BLaER1 treated with 17β-estradiol and CSF1 and Interleukin-3, amounts not matched to agents 10 nM and 100 nM (cell line): Measurements from ENCODE around the gene SLFNL1.

ENCODE experiments used
- H3K27ac ChIP-seq, 11 experiments: shearing (Covaris generic); formaldehyde crosslinking; 2 replicates each; pipeline ENCODE4 v1.8.1; 2022
- H3K27me3 ChIP-seq, 11 experiments: shearing (Covaris generic); formaldehyde crosslinking; 2 replicates each; pipeline ENCODE4 v1.8.1; 2022
- H3K36me3 ChIP-seq, 11 experiments: shearing (Covaris generic); formaldehyde crosslinking; 2 replicates each; pipeline ENCODE4 v1.8.1; 2022
- H3K4me1 ChIP-seq, 10 experiments: shearing (Covaris generic); formaldehyde crosslinking; 2 replicates each; pipeline ENCODE4 v1.8.1; 2022
- H3K4me2 ChIP-seq, 11 experiments: shearing (Covaris generic); formaldehyde crosslinking; 2 replicates each; pipeline ENCODE4 v1.8.1; 2022
- H3K4me3 ChIP-seq, 10 experiments: shearing (Covaris generic); formaldehyde crosslinking; 2 replicates each; pipeline ENCODE4 v1.8.1; 2022
- H3K9ac ChIP-seq, 11 experiments: shearing (Covaris generic); formaldehyde crosslinking; 2 replicates each; pipeline ENCODE4 v1.8.1; 2022
- H3K9me3 ChIP-seq, 11 experiments: shearing (Covaris generic); formaldehyde crosslinking; replicated peaks in 1 of 11; 2 replicates each; pipeline ENCODE4 v1.8.1; 2022
- H4K20me1 ChIP-seq, 11 experiments: shearing (Covaris generic); formaldehyde crosslinking; 2 replicates each; pipeline ENCODE4 v1.8.1; 2022
- Cebpa-rat ChIP-seq, 11 experiments: shearing (Covaris generic); IDR thresholded peaks; 2 replicates each; pipeline ENCODE4 v1.8.1; 2022

Gene SLFNL1

DNA sequence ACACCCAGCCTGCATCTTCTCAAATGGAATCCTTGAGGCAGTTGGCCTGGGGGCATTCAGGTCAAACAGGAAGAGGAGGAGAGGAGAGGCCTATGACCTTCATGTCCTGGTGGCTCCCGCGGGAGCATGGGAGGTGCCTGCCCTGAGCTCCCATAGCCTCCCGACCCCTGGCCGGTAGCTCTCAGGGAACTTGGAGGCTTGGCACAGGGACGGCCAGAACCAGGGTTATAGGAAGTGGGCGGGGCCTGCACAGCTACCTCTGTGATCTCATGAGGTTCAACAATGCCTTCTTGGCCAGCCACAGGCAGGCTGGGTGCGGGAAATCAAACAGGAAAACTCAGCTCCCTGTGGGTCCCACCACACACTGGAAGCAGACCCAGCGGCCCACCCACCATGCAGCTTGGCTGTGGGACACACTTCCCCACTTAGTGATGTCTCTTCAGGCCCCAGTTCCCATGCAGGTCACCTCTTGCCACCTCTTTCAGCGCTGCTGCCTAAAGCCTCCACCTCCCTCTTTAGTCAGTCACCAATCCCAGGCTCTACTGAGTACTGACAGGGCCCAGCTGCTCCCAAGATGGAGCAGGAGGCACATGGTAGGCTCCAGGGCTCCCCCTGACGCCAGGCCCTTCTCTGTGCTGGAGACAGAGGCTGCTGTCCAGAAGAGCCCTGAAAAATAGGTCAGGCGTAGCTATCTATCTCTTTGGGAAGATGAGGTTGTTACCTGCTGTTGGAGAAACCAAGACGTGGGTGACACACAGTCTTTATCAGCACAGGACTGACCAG, at the start of gene SLFNL1:
Gene SLFNL1, minus strand, starts transcription at position 200 of the 783 bp plus-strand sequence. CDS start 1,065 bp downstream, outside the sequence.
- H3K4me3 ChIP-seq, result no peak within 1 kb of the TSS; a peak in 1 of 20 replicates
- H3K27ac ChIP-seq, result peak within 1 kb of the TSS in 9 of 11 experiments; percentile 10 to 70 (median 48); a peak in 16 of 22 replicates

DNA sequence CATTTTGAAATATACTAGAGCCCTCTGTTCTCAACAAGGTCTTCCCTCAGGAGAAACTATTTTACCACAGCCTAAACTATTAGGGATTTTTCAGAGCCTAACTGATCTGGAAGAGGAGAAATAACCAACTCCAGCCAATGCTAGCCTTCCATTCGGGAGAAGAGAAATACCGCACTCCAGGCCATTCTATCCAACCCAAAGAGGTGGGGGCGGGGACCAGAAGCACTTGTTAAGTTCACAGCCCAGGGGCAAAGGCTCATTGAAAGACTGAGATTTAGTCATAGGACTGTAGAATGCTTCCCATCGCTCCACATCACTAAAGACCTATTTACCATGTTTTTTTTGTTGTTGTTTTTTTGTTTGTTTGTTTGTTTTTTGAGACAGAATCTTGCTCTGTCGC, 35.4 kb upstream of the SLFNL1 start:
- Histone ChIP-seq H4K20me1 (no peaks in the 10 kb centered on the region), H3K4me1 (peaks cover 0 to 12% (median 9%) of the 10 kb centered on the region in 10 experiments; a peak in 12 of 20 replicates), H3K27ac (no peak overlapping the region), H3K9me3 (peaks cover 0 to 24% (median 9%) of the 10 kb centered on the region in 11 experiments; a peak in 9 of 22 replicates), H3K27me3 (no peaks in the 10 kb centered on the region), H3K9ac (no peak overlapping the region), H3K4me3 (no peak overlapping the region), H3K36me3 (peaks cover 53 to 100% (median 96%) of the 10 kb centered on the region in 11 experiments), H3K4me2 (no peak overlapping the region)
- no peak for TF ChIP-seq Cebpa-rat (IDR thresholded peaks at IDR 0.05)

More for the DNA sequence above, at the start of gene SLFNL1:
- H3K9ac ChIP-seq, result peak within 1 kb of the TSS in 6 of 11 experiments; percentile 9 to 56 (median 46); a peak in 10 of 22 replicates
- H3K36me3 ChIP-seq, result peaks cover 7 to 65% (median 42%) of the 10 kb centered on the region in 11 experiments; a peak in 20 of 22 replicates
- no peak for TF ChIP-seq Cebpa-rat (IDR thresholded peaks at IDR 0.05)
- no peaks in the 10 kb centered on the region for H3K9me3 ChIP-seq
- H3K4me2 ChIP-seq, result peak within 1 kb of the TSS; percentile 38 to 89 (median 82)
- H3K27me3 ChIP-seq, result no peaks in the 10 kb centered on the region
- H3K4me1 ChIP-seq, result peaks cover 31 to 77% (median 64%) of the 10 kb centered on the region in 10 experiments
- peaks cover 0 to 48% (median 25%) of the 10 kb centered on the region in 11 experiments; a peak in 11 of 22 replicates for H4K20me1 ChIP-seq

DNA sequence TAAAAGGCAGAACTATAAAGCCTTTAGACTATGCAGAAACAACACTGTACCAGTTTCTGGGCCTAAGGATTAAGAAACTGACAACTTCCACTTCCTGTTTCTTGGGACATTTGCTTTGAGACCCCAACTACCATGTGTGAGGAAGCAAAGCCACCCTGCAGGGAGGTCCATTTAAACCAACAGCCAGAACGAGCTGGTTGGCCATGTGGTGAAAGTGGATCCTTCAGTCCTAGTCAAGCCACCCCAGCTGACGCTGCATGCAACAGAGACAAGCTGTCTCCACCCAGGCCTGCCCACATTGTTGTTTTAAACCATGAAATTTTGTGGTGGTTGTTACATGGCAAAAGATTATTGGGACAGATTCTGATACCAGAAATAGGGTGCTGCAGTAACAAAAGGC, 31.8 kb upstream of the SLFNL1 start:
- no peak for TF ChIP-seq Cebpa-rat (IDR thresholded peaks at IDR 0.05)
- Histone ChIP-seq H3K36me3 (peaks cover 43 to 100% (median 92%) of the 10 kb centered on the region in 11 experiments), H3K4me1 (peaks cover 0 to 12% (median 9%) of the 10 kb centered on the region in 10 experiments; a peak in 12 of 20 replicates), H3K4me3 (no peak overlapping the region), H3K9ac (no peak overlapping the region; a peak in 1 of 22 replicates), H3K27me3 (no peaks in the 10 kb centered on the region), H4K20me1 (no peaks in the 10 kb centered on the region), H3K27ac (peak overlapping the region in 8 of 11 experiments; percentile 6 to 73 (median 38); a peak in 11 of 22 replicates), H3K9me3 (no peaks in the 10 kb centered on the region), H3K4me2 (peak overlapping the region in 6 of 11 experiments; percentile 13 to 54 (median 35); a peak in 6 of 22 replicates)

DNA sequence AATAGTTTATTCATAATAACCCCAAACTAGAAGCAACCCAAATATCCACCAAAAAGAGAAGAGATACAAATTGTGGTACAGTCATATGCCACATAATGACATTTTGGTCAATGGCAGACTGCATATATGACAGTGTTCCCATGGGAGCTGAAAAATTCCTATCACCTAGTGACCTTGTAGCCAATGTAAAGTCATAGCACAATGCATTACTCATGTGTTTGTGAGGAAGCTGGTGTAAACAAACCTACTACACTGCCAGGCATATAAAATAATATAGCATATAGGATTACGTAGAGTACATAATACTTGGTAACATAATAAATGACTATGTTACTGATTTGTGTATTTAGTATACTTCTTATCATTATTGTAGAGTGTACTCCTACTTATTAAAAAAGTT, 29.5 kb upstream of the SLFNL1 start:
- Histone ChIP-seq H3K9me3 (no peaks in the 10 kb centered on the region), H3K4me3 (no peak overlapping the region), H4K20me1 (no peaks in the 10 kb centered on the region; a peak in 1 of 22 replicates), H3K4me2 (no peak overlapping the region), H3K9ac (no peak overlapping the region), H3K36me3 (peaks cover 60 to 100% (median 92%) of the 10 kb centered on the region in 11 experiments), H3K27me3 (no peaks in the 10 kb centered on the region), H3K27ac (no peak overlapping the region), H3K4me1 (peaks cover 0 to 12% (median 9%) of the 10 kb centered on the region in 10 experiments; a peak in 12 of 20 replicates)
- no peak for TF ChIP-seq Cebpa-rat (IDR thresholded peaks at IDR 0.05)

DNA sequence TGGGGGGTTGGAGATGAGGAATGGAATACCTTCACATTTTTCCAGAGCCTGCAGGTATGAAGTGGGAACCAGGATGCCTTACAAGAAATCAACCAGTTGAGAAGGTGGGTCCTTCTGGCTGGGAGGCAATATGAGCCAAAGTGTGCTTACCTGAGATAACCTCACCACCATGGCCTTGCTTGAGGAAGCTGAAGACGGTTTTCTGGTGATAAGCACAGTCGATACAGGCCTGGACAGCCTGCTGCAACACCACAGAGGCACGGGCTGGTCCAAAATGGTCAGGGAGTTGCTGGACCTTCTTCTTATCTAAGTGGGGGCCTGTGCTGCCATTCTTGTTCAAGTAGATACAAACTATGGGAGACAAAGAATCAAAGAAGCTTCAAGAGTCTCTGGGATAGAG, 27.0 kb upstream of the SLFNL1 start:
- H3K36me3 ChIP-seq, result peaks cover 68 to 100% (median 93%) of the 10 kb centered on the region in 11 experiments
- H3K4me3 ChIP-seq, result no peak overlapping the region
- H3K4me2 ChIP-seq, result no peak overlapping the region
- peaks cover 0 to 12% (median 7%) of the 10 kb centered on the region in 10 experiments; a peak in 12 of 20 replicates for H3K4me1 ChIP-seq
- no peak for TF ChIP-seq Cebpa-rat (IDR thresholded peaks at IDR 0.05)
- H3K27ac ChIP-seq, result no peak overlapping the region
- no peak overlapping the region for H3K9ac ChIP-seq
- H4K20me1 ChIP-seq, result no peaks in the 10 kb centered on the region; a peak in 1 of 22 replicates
- no peaks in the 10 kb centered on the region for H3K27me3 ChIP-seq
- no peaks in the 10 kb centered on the region for H3K9me3 ChIP-seq

DNA sequence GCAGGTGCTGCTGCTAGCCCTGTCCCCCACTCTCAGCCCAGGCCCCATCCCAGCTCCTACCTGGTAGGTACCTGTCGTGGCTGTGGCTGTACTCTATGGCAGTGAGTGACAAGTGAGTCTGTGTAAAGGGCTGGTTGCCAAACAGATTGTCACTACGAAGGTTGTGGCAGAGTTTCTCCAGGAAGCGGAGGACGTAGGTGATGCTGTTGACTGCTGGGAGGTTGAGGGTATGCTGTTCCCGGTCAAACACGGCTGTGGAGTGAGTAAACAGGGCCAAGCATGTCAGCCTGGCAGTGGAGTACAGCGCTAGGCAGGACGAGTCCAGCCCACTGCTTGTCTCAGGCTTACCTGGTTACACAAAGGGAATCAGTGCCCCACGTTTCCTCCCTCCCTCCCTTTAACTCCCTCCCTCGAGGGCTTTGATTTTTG, 24.8 kb upstream of the SLFNL1 start:
- Histone ChIP-seq H3K36me3 (peaks cover 68 to 100% (median 96%) of the 10 kb centered on the region in 11 experiments), H3K4me3 (no peak overlapping the region), H4K20me1 (no peaks in the 10 kb centered on the region; a peak in 1 of 22 replicates), H3K9ac (no peak overlapping the region), H3K4me1 (peaks cover 0 to 14% (median 3%) of the 10 kb centered on the region in 10 experiments; a peak in 10 of 20 replicates), H3K4me2 (no peak overlapping the region), H3K27me3 (no peaks in the 10 kb centered on the region), H3K9me3 (no peaks in the 10 kb centered on the region), H3K27ac (no peak overlapping the region)
- no peak for TF ChIP-seq Cebpa-rat (IDR thresholded peaks at IDR 0.05)

DNA sequence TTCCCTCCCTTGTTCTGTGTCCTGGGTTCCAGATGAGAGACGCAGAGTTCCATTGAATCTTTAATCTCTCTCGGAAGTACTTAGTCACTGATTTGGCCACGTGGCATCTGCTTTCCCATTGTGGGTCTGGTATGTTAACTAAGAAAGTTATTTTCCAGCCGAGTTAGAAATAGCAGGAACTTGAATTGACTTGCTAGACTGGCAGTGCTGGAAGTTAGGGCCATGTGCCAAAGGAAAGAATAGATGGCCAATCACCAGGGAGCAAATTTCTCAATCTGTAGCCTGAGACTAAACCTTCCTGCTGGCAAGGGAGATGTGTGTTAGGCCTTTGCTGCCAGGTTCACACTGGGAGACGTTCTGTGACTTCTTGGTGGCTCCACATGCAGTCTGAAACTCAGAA, 24.2 kb upstream of the SLFNL1 start:
- no peak overlapping the region for H3K27ac ChIP-seq
- no peak overlapping the region for H3K9ac ChIP-seq
- H3K36me3 ChIP-seq, result peaks cover 65 to 100% (median 96%) of the 10 kb centered on the region in 11 experiments
- no peaks in the 10 kb centered on the region; a peak in 1 of 22 replicates for H4K20me1 ChIP-seq
- no peaks in the 10 kb centered on the region for H3K27me3 ChIP-seq
- H3K4me1 ChIP-seq, result peaks cover 0 to 17% (median 4%) of the 10 kb centered on the region in 10 experiments; a peak in 10 of 20 replicates
- no peak overlapping the region for H3K4me2 ChIP-seq
- H3K9me3 ChIP-seq, result no peaks in the 10 kb centered on the region
- H3K4me3 ChIP-seq, result no peak overlapping the region
- TF ChIP-seq Cebpa-rat (IDR thresholded peaks at IDR 0.05), result no peak

DNA sequence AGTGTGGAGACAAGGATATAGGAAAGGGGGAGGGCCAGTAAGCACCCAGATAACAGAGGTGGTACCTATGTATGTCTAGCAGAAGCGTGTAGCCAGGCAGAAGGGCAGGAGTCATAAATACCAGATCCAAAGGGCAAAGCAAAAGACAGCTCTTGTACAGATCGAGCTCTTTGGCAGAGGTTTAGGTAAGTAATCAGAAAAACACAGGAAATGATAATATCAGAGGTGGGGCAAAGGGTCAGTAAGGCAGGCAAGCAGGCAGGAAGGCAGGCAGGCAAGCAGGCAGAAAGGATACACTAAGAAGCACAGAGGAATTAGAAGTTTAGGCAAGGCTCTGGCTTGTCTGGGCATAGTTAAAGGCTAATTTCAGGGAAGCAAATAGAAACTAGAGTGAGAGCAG, 22.7 kb upstream of the SLFNL1 start:
- H3K27ac ChIP-seq, result no peak overlapping the region
- H3K9ac ChIP-seq, result no peak overlapping the region
- no peaks in the 10 kb centered on the region for H3K9me3 ChIP-seq
- no peak for TF ChIP-seq Cebpa-rat (IDR thresholded peaks at IDR 0.05)
- no peak overlapping the region for H3K4me2 ChIP-seq
- H3K27me3 ChIP-seq, result no peaks in the 10 kb centered on the region
- peaks cover 60 to 100% (median 96%) of the 10 kb centered on the region in 11 experiments for H3K36me3 ChIP-seq
- no peaks in the 10 kb centered on the region; a peak in 1 of 22 replicates for H4K20me1 ChIP-seq
- H3K4me1 ChIP-seq, result peaks cover 0 to 17% (median 4%) of the 10 kb centered on the region in 10 experiments; a peak in 10 of 20 replicates
- no peak overlapping the region for H3K4me3 ChIP-seq
